Ishikawa (cell line): ENCODE results near the gene STK32C.

Source experiments
- EP300 ChIP-seq: IDR thresholded peaks from 2 replicates; pipeline ENCODE4 v1.6.1; 2012; ENCODE audit warnings: borderline replicate concordance
- TF ChIP-seq, protein P1 (sequence below): IDR thresholded peaks from 2 replicates; pipeline ENCODE4 v1.6.1; 2012; ENCODE audit warnings: low read depth, mild to moderate bottlenecking

GRCh38 chr10:132169766-132170560 is 137.8 kb downstream of the STK32C start:
- no peak for TF ChIP-seq EP300
- TF ChIP-seq, protein P1, sequence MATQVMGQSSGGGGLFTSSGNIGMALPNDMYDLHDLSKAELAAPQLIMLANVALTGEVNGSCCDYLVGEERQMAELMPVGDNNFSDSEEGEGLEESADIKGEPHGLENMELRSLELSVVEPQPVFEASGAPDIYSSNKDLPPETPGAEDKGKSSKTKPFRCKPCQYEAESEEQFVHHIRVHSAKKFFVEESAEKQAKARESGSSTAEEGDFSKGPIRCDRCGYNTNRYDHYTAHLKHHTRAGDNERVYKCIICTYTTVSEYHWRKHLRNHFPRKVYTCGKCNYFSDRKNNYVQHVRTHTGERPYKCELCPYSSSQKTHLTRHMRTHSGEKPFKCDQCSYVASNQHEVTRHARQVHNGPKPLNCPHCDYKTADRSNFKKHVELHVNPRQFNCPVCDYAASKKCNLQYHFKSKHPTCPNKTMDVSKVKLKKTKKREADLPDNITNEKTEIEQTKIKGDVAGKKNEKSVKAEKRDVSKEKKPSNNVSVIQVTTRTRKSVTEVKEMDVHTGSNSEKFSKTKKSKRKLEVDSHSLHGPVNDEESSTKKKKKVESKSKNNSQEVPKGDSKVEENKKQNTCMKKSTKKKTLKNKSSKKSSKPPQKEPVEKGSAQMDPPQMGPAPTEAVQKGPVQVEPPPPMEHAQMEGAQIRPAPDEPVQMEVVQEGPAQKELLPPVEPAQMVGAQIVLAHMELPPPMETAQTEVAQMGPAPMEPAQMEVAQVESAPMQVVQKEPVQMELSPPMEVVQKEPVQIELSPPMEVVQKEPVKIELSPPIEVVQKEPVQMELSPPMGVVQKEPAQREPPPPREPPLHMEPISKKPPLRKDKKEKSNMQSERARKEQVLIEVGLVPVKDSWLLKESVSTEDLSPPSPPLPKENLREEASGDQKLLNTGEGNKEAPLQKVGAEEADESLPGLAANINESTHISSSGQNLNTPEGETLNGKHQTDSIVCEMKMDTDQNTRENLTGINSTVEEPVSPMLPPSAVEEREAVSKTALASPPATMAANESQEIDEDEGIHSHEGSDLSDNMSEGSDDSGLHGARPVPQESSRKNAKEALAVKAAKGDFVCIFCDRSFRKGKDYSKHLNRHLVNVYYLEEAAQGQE: no peak
